Esophagus muscularis mucosa (tissue), 4 donors: ENCODE data around the gene PTCD1. TPM values are rescaled to one million over a fixed set of nuclear protein-coding genes. Genes with fewer than 3 reads are reported as not detected.

ENCODE experiments used
- DNase-seq: peaks from one replicate; pipeline ENCODE4 v3.0.0-alpha.2; 2017; ENCODE audit errors: extremely low spot score
- H3K27ac ChIP-seq, 4 donors: fragments of 200-600 bp; sonication (generic); replicated peaks in 1 of 4; 1 replicate in 3 of 4; 2 replicates in 1 of 4; pipeline ENCODE4 v1.5.1; 2016 to 2019; ENCODE audit warnings: mild to moderate bottlenecking in 1 of 4
- H3K27me3 ChIP-seq, 4 donors: fragments of 200-600 bp; sonication (generic); one replicate each; pipeline versions ENCODE4 v1.5.1 to v1.6.0; 2016 to 2019
- H3K36me3 ChIP-seq, 4 donors: fragments of 200-600 bp; sonication (generic); one replicate each; pipeline ENCODE4 v1.5.1; 2016 to 2019
- H3K4me1 ChIP-seq, 4 donors: fragments of 200-600 bp; sonication (generic); one replicate each; pipeline ENCODE4 v1.5.1; 2016 to 2019
- H3K4me3 ChIP-seq, 4 donors: fragments of 200-600 bp; sonication (generic); 1 replicate in 2 of 4; 2 replicates in 2 of 4; pipeline ENCODE4 v1.5.1; 2016 to 2019; ENCODE audit warnings: mild to moderate bottlenecking in 4 of 4, moderate library complexity in 1 of 4
- H3K9me3 ChIP-seq, 4 donors: fragments of 200-600 bp; sonication (generic); 1 replicate in 3 of 4; 2 replicates in 1 of 4; pipeline ENCODE4 v1.5.1; 2016 to 2019
- CTCF ChIP-seq, 3 experiments: fragments of 200-600 bp in 2 of 3; fragments of 450-650 bp in 1 of 3; sonication (generic) in 2 of 3; IDR thresholded peaks; one replicate each; pipeline ENCODE4 v1.5.1; 2017 to 2019; ENCODE audit warnings: antibody characterized with exemption in 3 of 3, mild to moderate bottlenecking in 2 of 3, moderate library complexity in 1 of 3
- EP300 ChIP-seq: sonication (generic); formaldehyde crosslinking; IDR thresholded peaks from one replicate; pipeline ENCODE4 v1.6.1; 2017; ENCODE audit warnings: antibody characterized with exemption
- POLR2A ChIP-seq: fragments of 450-650 bp; IDR thresholded peaks from one replicate; pipeline ENCODE4 v1.6.1; 2017; ENCODE audit warnings: antibody characterized with exemption, moderate library complexity, mild to moderate bottlenecking, low read depth
- POLR2AphosphoS5 ChIP-seq, 2 donors: sonication (generic); formaldehyde crosslinking; IDR thresholded peaks; one replicate each; pipeline ENCODE4 v1.6.1; 2017; ENCODE audit warnings: antibody characterized with exemption in 2 of 2
- WGBS: methylation state at CpG from one replicate; pipeline ENCODE4 v1.1.5; 2018; 5-methylcytosine and 5-hydroxymethylcytosine counted together
- intact Hi-C: fragments of 100-400 bp; cut with DNase I; formaldehyde crosslinking; loops from one replicate; pipeline ENCODE4 v1.15.1; 2023
- total RNA-seq, 4 donors: library from RNA; depleted of rRNA; stranded (reverse); fragments of >200 nt; gene quantifications; one replicate each; pipeline versions ENCODE4 v1.1.0 to v1.2.1, GENCODE V29; 2016

PTCD1 gene
- total RNA-seq, 4 donors from 2014 or later = 5.3 to 10.2 (median 7.6) TPM

DNA sequence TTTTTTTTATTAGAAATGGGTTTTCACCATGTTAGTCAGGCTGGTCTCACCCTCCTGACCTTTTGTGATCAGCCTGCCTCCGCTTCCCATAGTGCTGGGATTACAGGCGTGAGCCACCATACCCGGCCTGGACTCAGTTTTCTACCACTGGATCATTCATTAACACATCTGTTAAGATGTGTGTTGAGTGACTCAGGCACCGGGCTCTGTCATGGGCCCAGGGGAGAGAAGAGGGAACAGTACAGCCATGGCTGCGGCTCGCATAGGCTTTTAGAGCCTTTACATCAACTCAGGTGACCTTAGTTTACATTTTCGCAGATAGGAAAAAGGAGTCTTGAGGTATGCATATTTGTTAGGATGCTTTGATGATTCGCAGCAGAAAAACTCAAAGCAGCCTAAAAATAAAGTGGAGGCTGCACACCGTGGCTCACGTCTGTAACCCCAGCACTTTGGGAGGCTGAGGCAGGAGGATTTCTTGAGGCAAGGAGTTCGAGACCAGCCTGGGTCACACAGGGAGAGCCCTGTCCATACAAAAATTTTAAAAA lies 67.2 kb downstream of the PTCD1 start:
- peaks cover 5 to 27% (median 20%) of the 10 kb centered on the region in 4 donors for H3K36me3 ChIP-seq
- 89% methylated on average over 11 of the region's 11 CpGs for WGBS
- no peaks in the 10 kb centered on the region for H3K9me3 ChIP-seq
- TF ChIP-seq POLR2AphosphoS5 (IDR thresholded peaks at IDR 0.05) (no peak), EP300 (no peak), POLR2A (no peak), CTCF (IDR thresholded peaks at IDR 0.05) (no peak)
- DNase-seq = no peak
- H3K4me3 ChIP-seq = no peak overlapping the region
- intact Hi-C loops = no loop called here
- H3K27ac ChIP-seq = peak overlapping the region; percentile 27 to 93 (median 66)
- no peaks in the 10 kb centered on the region for H3K27me3 ChIP-seq
- H3K4me1 ChIP-seq = peaks cover 17 to 41% (median 30%) of the 10 kb centered on the region in 4 donors

GRCh38 chr7:99369767-99370391 lies 68.7 kb downstream of the PTCD1 start:
- 32% methylated on average over 9 of the region's 9 CpGs for WGBS
- H3K27me3 ChIP-seq = no peaks in the 10 kb centered on the region

GRCh38 chr7:99368750-99369389 lies 69.7 kb downstream of the PTCD1 start:
- H3K36me3 ChIP-seq = peaks cover 18 to 53% (median 43%) of the 10 kb centered on the region in 4 donors
- no peak for DNase-seq
- no peaks in the 10 kb centered on the region for H3K9me3 ChIP-seq
- H3K27ac ChIP-seq = no peak overlapping the region
- H3K4me1 ChIP-seq = peaks cover 2 to 21% (median 12%) of the 10 kb centered on the region in 4 donors
- no peak overlapping the region for H3K4me3 ChIP-seq
- TF ChIP-seq CTCF (IDR thresholded peaks at IDR 0.05) = no peak
- no peak for TF ChIP-seq EP300
- no peak for TF ChIP-seq POLR2AphosphoS5 (IDR thresholded peaks at IDR 0.05)
- TF ChIP-seq POLR2A = no peak
- intact Hi-C loops = loop anchor here (5.0 kb wide), 1 partner anchor 38 kb away; the partner anchor contains the start of genes BUD31 and PDAP1
- H3K27me3 ChIP-seq = no peaks in the 10 kb centered on the region
- WGBS = 96% methylated on average over 12 of the region's 13 CpGs

More at GRCh38 chr7:99369767-99370391, 68.7 kb downstream of the PTCD1 start:
- TF ChIP-seq EP300 (no peak), POLR2A (no peak), CTCF (IDR thresholded peaks at IDR 0.05) (no peak), POLR2AphosphoS5 (IDR thresholded peaks at IDR 0.05) (no peak)
- Histone ChIP-seq H3K36me3 (peaks cover 12 to 42% (median 33%) of the 10 kb centered on the region in 4 donors), H3K9me3 (no peaks in the 10 kb centered on the region), H3K4me1 (peaks cover 6 to 30% (median 19%) of the 10 kb centered on the region in 4 donors), H3K4me3 (no peak overlapping the region), H3K27ac (peak overlapping the region in 3 of 4 donors; percentile 43 to 51 (median 44))
- intact Hi-C loops = loop anchor here (5.0 kb wide), 1 partner anchor 37 kb away; the partner anchor contains the start of genes BUD31 and PDAP1
- no peak for DNase-seq

Other genes with a start within 250 kb of the PTCD1 start
- not detected for gene KPNA7, start 230.7 kb downstream of the PTCD1 start, total RNA-seq
- not detected for gene MYH16, start 166.0 kb downstream of the PTCD1 start, total RNA-seq
- 100 to 1,000 TPM in 2 of 4 donors, 10 to 100 TPM in 2; 83.1 to 105 (median 99.8) TPM for gene ARPC1A, start 112.9 kb downstream of the PTCD1 start, total RNA-seq
- gene ARPC1B, start 64.1 kb downstream of the PTCD1 start, total RNA-seq = 100 to 1,000 TPM; 101 to 153 (median 134) TPM
- gene PDAP1, start 30.2 kb downstream of the PTCD1 start, total RNA-seq = 100 to 1,000 TPM in 2 of 4 donors, 10 to 100 TPM in 2; 85.9 to 116 (median 99.9) TPM
- 10 to 100 TPM; 61.8 to 82.0 (median 66.2) TPM for gene BUD31, start 29.8 kb downstream of the PTCD1 start, total RNA-seq
- gene CPSF4, start 145 bp upstream of the PTCD1 start, total RNA-seq = 10 to 100 TPM; 19.1 to 25.3 (median 20.8) TPM
- gene ATP5MF, start 27.4 kb upstream of the PTCD1 start, total RNA-seq = 100 to 1,000 TPM; 487 to 697 (median 507) TPM
- 1 to 10 TPM; 2.5 to 6.2 (median 3.0) TPM for gene ZNF789, start 34.1 kb upstream of the PTCD1 start, total RNA-seq
- 10 to 100 TPM; 26.6 to 37.9 (median 32.7) TPM for gene ZNF394, start 61.5 kb upstream of the PTCD1 start, total RNA-seq
- 10 to 100 TPM in 2 of 4 donors, 1 to 10 TPM in 2; 9.6 to 11.2 (median 10.5) TPM for gene ZKSCAN5, start 65.9 kb upstream of the PTCD1 start, total RNA-seq
- 1 to 10 TPM; 2.1 to 3.8 (median 3.3) TPM for gene FAM200A, start 113.3 kb upstream of the PTCD1 start, total RNA-seq
- gene ZNF655, start 119.8 kb upstream of the PTCD1 start, total RNA-seq = 100 to 1,000 TPM in 3 of 4 donors, 10 to 100 TPM in 1; 92.3 to 140 (median 112) TPM
- gene TMEM225B, start 159.5 kb upstream of the PTCD1 start, total RNA-seq = under 1 TPM in 2 of 4 donors, not detected in 2; 0.32 to 0.57 TPM
- gene ZSCAN25, start 178.1 kb upstream of the PTCD1 start, total RNA-seq = 10 to 100 TPM; 12.1 to 17.1 (median 14.2) TPM
- 1 to 10 TPM in 3 of 4 donors, under 1 TPM in 1; 0.91 to 4.6 (median 2.3) TPM for gene CYP3A5, start 241.2 kb upstream of the PTCD1 start, total RNA-seq